Endothelial cell (in vitro differentiated cells): ENCODE results near the gene TGFBRAP1. TPM values are rescaled to one million over a fixed set of nuclear protein-coding genes. Genes with fewer than 3 reads are reported as not detected.

ENCODE experiments used
- DNase-seq: peaks from one replicate; pipeline ENCODE4 v3.0.0; 2021; ENCODE audit warnings: low spot score
- H3K27ac Mint-ChIP-seq: one replicate; pipeline ENCODE4 v1.8.0; 2021; ENCODE audit warnings: mixed read lengths, inconsistent platforms; ENCODE audit not compliant: unreplicated experiment
- H3K27me3 Mint-ChIP-seq: one replicate; pipeline ENCODE4 v1.8.0; 2021; ENCODE audit warnings: mild to moderate bottlenecking, moderate library complexity, mixed read lengths, inconsistent platforms; ENCODE audit not compliant: unreplicated experiment
- H3K36me3 Mint-ChIP-seq: one replicate; pipeline ENCODE4 v1.8.0; 2021; ENCODE audit warnings: mild to moderate bottlenecking, low read depth, mixed read lengths, inconsistent platforms; ENCODE audit not compliant: unreplicated experiment
- H3K4me1 Mint-ChIP-seq: one replicate; pipeline ENCODE4 v1.8.0; 2021; ENCODE audit warnings: mild to moderate bottlenecking, mixed read lengths, inconsistent platforms; ENCODE audit not compliant: unreplicated experiment
- H3K4me3 Mint-ChIP-seq: one replicate; pipeline ENCODE4 v1.8.0; 2021; ENCODE audit warnings: mild to moderate bottlenecking, mixed read lengths, inconsistent platforms; ENCODE audit not compliant: unreplicated experiment
- H3K9me3 Mint-ChIP-seq: one replicate; pipeline ENCODE4 v1.8.0; 2021; ENCODE audit warnings: mixed read lengths, inconsistent platforms; ENCODE audit not compliant: unreplicated experiment
- CTCF ChIP-seq: fragments of 200-600 bp; sonication (generic); IDR thresholded peaks from one replicate; pipeline ENCODE4 v1.5.0; 2021; ENCODE audit warnings: antibody characterized with exemption; ENCODE audit not compliant: unreplicated experiment
- total RNA-seq: library from RNA; stranded (reverse); fragmentation: NEBNext Ultra II Directional; extraction: Animal tissue kit (Norgen Biotek cat#: 25700); gene quantifications from one replicate; pipeline ENCODE4 v1.2.1, GENCODE V29; 2021; ENCODE audit not compliant: unreplicated experiment

TGFBRAP1 gene
- total RNA-seq, 1 donor from 2014 or later: 18.8 TPM

GRCh38 chr2:105269426-105269825 is 60.1 kb downstream of the TGFBRAP1 start:
- H3K27me3 Mint-ChIP-seq: peaks cover 2% of the 10 kb centered on the region
- DNase-seq: no peak
- TF ChIP-seq CTCF: no peak
- H3K9me3 Mint-ChIP-seq: no peaks in the 10 kb centered on the region
- no peaks in the 10 kb centered on the region for H3K4me1 Mint-ChIP-seq
- H3K36me3 Mint-ChIP-seq: peaks cover 44% of the 10 kb centered on the region
- H3K4me3 Mint-ChIP-seq: no peak overlapping the region
- H3K27ac Mint-ChIP-seq: no peak overlapping the region

DNA sequence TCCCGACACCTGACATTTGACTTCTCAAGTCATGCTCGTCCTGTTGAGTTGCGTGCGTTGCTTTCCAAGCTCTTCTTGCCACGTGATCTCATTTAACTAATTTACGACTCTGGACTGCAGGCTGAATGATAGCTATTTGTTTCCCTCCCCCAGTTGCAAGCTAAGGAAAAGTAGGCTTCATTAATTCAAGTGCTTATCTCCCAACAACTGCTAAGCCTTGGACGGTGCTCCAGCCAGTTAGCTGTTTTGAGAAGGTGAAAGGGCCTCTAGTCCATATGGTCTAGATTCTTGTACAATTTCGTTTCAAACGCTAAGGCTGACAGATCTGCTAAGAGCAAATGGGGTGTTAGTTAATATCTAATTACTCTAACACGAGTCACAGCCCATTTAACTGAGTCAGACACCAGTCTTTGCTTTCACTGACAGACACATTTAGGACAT is 66.9 kb downstream of the TGFBRAP1 start:
- Mint-ChIP-seq H3K9me3 (no peaks in the 10 kb centered on the region), H3K4me1 (no peaks in the 10 kb centered on the region), H3K27me3 (peaks cover 6% of the 10 kb centered on the region), H3K36me3 (peaks cover 25% of the 10 kb centered on the region), H3K27ac (no peak overlapping the region), H3K4me3 (no peak overlapping the region)
- DNase-seq: no peak
- TF ChIP-seq CTCF: no peak

DNA sequence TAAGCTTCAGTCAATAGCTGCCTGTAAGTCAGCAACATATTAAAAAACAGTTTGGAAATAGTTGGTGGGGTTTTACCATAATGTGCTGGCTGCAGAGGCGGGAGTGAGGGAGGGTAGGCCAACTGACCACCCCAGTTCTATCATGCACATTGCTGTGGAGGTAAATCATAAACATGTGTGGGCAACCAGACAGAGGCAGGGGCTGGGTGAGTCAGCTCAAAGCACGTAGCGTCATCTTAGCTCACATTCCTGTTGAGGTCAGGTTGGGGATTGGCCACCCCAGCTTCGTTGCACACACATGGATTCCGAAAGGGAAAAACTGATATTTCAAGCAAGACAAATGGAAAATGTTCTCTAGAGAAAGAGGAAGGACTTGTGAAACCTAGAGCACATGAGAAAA is 68.5 kb downstream of the TGFBRAP1 start:
- H3K27ac Mint-ChIP-seq: no peak overlapping the region
- no peaks in the 10 kb centered on the region for H3K9me3 Mint-ChIP-seq
- H3K36me3 Mint-ChIP-seq: peaks cover 16% of the 10 kb centered on the region
- no peak for TF ChIP-seq CTCF
- H3K27me3 Mint-ChIP-seq: peaks cover 4% of the 10 kb centered on the region
- H3K4me1 Mint-ChIP-seq: no peaks in the 10 kb centered on the region
- no peak for DNase-seq
- no peak overlapping the region for H3K4me3 Mint-ChIP-seq

DNA sequence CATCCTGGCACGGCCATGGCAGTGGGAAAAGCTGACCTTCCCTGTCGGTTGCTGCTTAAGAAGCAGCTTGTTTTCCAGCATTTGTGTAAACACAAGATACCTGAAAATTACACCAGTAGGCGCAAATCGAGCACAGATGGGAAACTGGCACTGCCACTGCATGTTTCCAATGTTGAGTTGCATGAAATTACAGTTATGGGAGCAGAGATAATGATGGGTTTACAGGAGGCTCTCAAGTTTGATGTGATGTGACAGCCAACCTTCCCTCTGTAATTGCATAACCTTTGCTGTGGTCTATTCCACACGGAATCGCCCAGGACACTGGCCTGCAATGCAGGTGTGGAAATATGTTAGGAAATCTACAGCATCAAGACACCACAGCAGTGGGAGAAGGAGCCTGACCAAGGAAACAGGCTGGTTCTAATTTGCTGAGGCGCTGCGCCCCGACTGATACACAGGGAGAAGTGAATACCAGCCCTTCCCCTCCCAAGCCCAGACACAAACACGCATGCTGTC is 70.6 kb downstream of the TGFBRAP1 start:
- no peaks in the 10 kb centered on the region for H3K4me1 Mint-ChIP-seq
- peaks cover 7% of the 10 kb centered on the region for H3K36me3 Mint-ChIP-seq
- H3K4me3 Mint-ChIP-seq: no peak overlapping the region
- H3K27ac Mint-ChIP-seq: no peak overlapping the region
- H3K27me3 Mint-ChIP-seq: peaks cover 6% of the 10 kb centered on the region
- no peak for DNase-seq
- H3K9me3 Mint-ChIP-seq: no peaks in the 10 kb centered on the region
- no peak for TF ChIP-seq CTCF

GRCh38 chr2:105257981-105258380 is 71.6 kb downstream of the TGFBRAP1 start:
- no peak overlapping the region for H3K27ac Mint-ChIP-seq
- no peaks in the 10 kb centered on the region for H3K4me1 Mint-ChIP-seq
- H3K4me3 Mint-ChIP-seq: no peak overlapping the region
- H3K27me3 Mint-ChIP-seq: peaks cover 6% of the 10 kb centered on the region
- no peak for DNase-seq
- TF ChIP-seq CTCF: no peak
- H3K9me3 Mint-ChIP-seq: no peaks in the 10 kb centered on the region
- H3K36me3 Mint-ChIP-seq: peaks cover 7% of the 10 kb centered on the region
